Karpas-422 (cell line): ENCODE measurements around the gene MFSD6. TPM values are rescaled to one million over a fixed set of nuclear protein-coding genes. Genes with fewer than 3 reads are reported as not detected.

Experiments used
- DNase-seq: peaks from one replicate; pipeline ENCODE4 v3.0.0-alpha.2; 2015
- H2AFZ ChIP-seq: fragments of 200-600 bp; sonication (generic); 2 replicates; pipeline ENCODE4 v1.6.1; 2014; ENCODE audit warnings: antibody characterized with exemption, low read length, mixed read lengths
- H3K27ac ChIP-seq: fragments of 200-600 bp; sonication (generic); 2 replicates; pipeline ENCODE4 v1.5.1; 2014; ENCODE audit warnings: mild to moderate bottlenecking, low read length, moderate library complexity
- H3K27me3 ChIP-seq: fragments of 200-600 bp; sonication (generic); 2 replicates; pipeline ENCODE4 v1.6.1; 2014; ENCODE audit warnings: low read length, mixed read lengths
- H3K36me3 ChIP-seq: fragments of 200-600 bp; sonication (generic); 2 replicates; pipeline ENCODE4 v1.6.1; 2014; ENCODE audit warnings: low read length, mixed read lengths; ENCODE audit not compliant: insufficient read depth
- H3K4me1 ChIP-seq: fragments of 200-600 bp; sonication (generic); 2 replicates; pipeline ENCODE4 v1.6.1; 2014; ENCODE audit warnings: mild to moderate bottlenecking, low read length, mixed read lengths
- H3K4me2 ChIP-seq: fragments of 200-600 bp; sonication (generic); 2 replicates; pipeline ENCODE4 v1.6.1; 2014; ENCODE audit warnings: low read length, low read depth, mild to moderate bottlenecking; ENCODE audit not compliant: poor library complexity, severe bottlenecking
- H3K4me3 ChIP-seq: fragments of 200-600 bp; sonication (generic); 2 replicates; pipeline ENCODE4 v1.5.1; 2014; ENCODE audit warnings: mild to moderate bottlenecking, antibody characterized with exemption, low read length, mixed read lengths
- H3K79me2 ChIP-seq: fragments of 200-600 bp; sonication (generic); 2 replicates; pipeline ENCODE4 v1.6.1; 2014; ENCODE audit warnings: mild to moderate bottlenecking, low read length, mixed read lengths
- H3K9ac ChIP-seq: fragments of 200-600 bp; sonication (generic); 2 replicates; pipeline ENCODE4 v1.6.0; 2014; ENCODE audit warnings: low read length
- H3K9me2 ChIP-seq: fragments of 200-600 bp; sonication (generic), shearing (Covaris generic); replicated peaks from 2 replicates; pipeline ENCODE4 v1.6.0; 2014; ENCODE audit warnings: mild to moderate bottlenecking, low read length, moderate library complexity; ENCODE audit not compliant: insufficient read depth
- H3K9me3 ChIP-seq: fragments of 300-700, 200-600 bp; sonication (generic); 2 replicates; pipeline ENCODE4 v1.6.1; 2014; ENCODE audit warnings: low read length, mixed read lengths
- H4K20me1 ChIP-seq: fragments of 200-600 bp; sonication (generic); 2 replicates; pipeline ENCODE4 v1.6.1; 2014; ENCODE audit warnings: mild to moderate bottlenecking, antibody characterized with exemption, low read length, low read depth; ENCODE audit not compliant: insufficient read depth
- total RNA-seq: library from RNA; depleted of rRNA; stranded (reverse); fragments of >200 nt; shearing (Covaris generic); gene quantifications from 2 replicates; pipeline ENCODE4 v1.2.3, GENCODE V29; 2014; ENCODE audit warnings: low replicate concordance

The MFSD6 gene
- total RNA-seq, 1 experiment from 2014 or later: 65.9 TPM

GRCh38 chr2:190382851-190383250, 25.3 kb upstream of the MFSD6 start:
- no peak overlapping the region for H3K9ac ChIP-seq
- H3K4me1 ChIP-seq: no peaks in the 10 kb centered on the region
- no peaks in the 10 kb centered on the region for H3K9me3 ChIP-seq
- no peaks in the 10 kb centered on the region for H3K9me2 ChIP-seq
- H3K4me3 ChIP-seq: no peak overlapping the region
- H3K4me2 ChIP-seq: no peak overlapping the region
- no peaks in the 10 kb centered on the region for H3K79me2 ChIP-seq
- H3K27me3 ChIP-seq: no peaks in the 10 kb centered on the region
- H2AFZ ChIP-seq: no peak overlapping the region
- H3K36me3 ChIP-seq: no peaks in the 10 kb centered on the region
- no peak overlapping the region for H3K27ac ChIP-seq
- DNase-seq: peak; percentile 82
- H4K20me1 ChIP-seq: no peaks in the 10 kb centered on the region

- no peak overlapping the region for H3K4me2 ChIP-seq
Measured at GRCh38 chr2:190387422-190387821, 20.7 kb upstream of the MFSD6 start.

GRCh38 chr2:190396271-190396670, 11.9 kb upstream of the MFSD6 start:
- Histone ChIP-seq H3K4me3 (no peak overlapping the region), H3K27ac (no peak overlapping the region), H3K9me3 (no peaks in the 10 kb centered on the region), H3K9ac (no peak overlapping the region), H4K20me1 (no peaks in the 10 kb centered on the region), H3K4me1 (no peaks in the 10 kb centered on the region), H3K4me2 (no peak overlapping the region), H2AFZ (no peak overlapping the region), H3K36me3 (no peaks in the 10 kb centered on the region), H3K9me2 (no peaks in the 10 kb centered on the region), H3K79me2 (no peaks in the 10 kb centered on the region), H3K27me3 (no peaks in the 10 kb centered on the region)
- DNase-seq: no peak

More at GRCh38 chr2:190387422-190387821, 20.7 kb upstream of the MFSD6 start:
- H3K9me3 ChIP-seq: no peaks in the 10 kb centered on the region
- H4K20me1 ChIP-seq: no peaks in the 10 kb centered on the region
- H3K36me3 ChIP-seq: no peaks in the 10 kb centered on the region
- DNase-seq: no peak
- no peak overlapping the region for H3K9ac ChIP-seq
- H2AFZ ChIP-seq: no peak overlapping the region
- no peaks in the 10 kb centered on the region for H3K9me2 ChIP-seq
- H3K27ac ChIP-seq: no peak overlapping the region
- H3K4me3 ChIP-seq: no peak overlapping the region
- H3K4me1 ChIP-seq: no peaks in the 10 kb centered on the region
- H3K27me3 ChIP-seq: no peaks in the 10 kb centered on the region
- H3K79me2 ChIP-seq: no peaks in the 10 kb centered on the region

- no peaks in the 10 kb centered on the region for H3K27me3 ChIP-seq
- no peak overlapping the region for H3K27ac ChIP-seq
- H3K79me2 ChIP-seq: no peaks in the 10 kb centered on the region
- H2AFZ ChIP-seq: no peak overlapping the region
- DNase-seq: no peak
- H3K4me2 ChIP-seq: no peak overlapping the region
- H3K9me3 ChIP-seq: no peaks in the 10 kb centered on the region
- no peaks in the 10 kb centered on the region; the same call in 1 of the 2 replicates for H3K36me3 ChIP-seq
- H4K20me1 ChIP-seq: no peaks in the 10 kb centered on the region
- H3K4me1 ChIP-seq: peaks cover 8% of the 10 kb centered on the region
- no peaks in the 10 kb centered on the region for H3K9me2 ChIP-seq
- H3K9ac ChIP-seq: no peak overlapping the region
- no peak overlapping the region for H3K4me3 ChIP-seq
Measured at GRCh38 chr2:190402986-190403603, 5.1 kb upstream of the MFSD6 start.

GRCh38 chr2:190404487-190404886, 3.7 kb upstream of the MFSD6 start:
- peaks cover 11% of the 10 kb centered on the region for H3K4me1 ChIP-seq
- peaks cover 7% of the 10 kb centered on the region for H3K79me2 ChIP-seq
- H3K4me3 ChIP-seq: no peak overlapping the region
- H3K36me3 ChIP-seq: no peaks in the 10 kb centered on the region; the same call in 1 of the 2 replicates
- H3K9ac ChIP-seq: no peak overlapping the region
- no peaks in the 10 kb centered on the region for H4K20me1 ChIP-seq
- no peak overlapping the region for H3K27ac ChIP-seq
- H2AFZ ChIP-seq: no peak overlapping the region
- no peaks in the 10 kb centered on the region for H3K9me2 ChIP-seq
- DNase-seq: no peak
- no peak overlapping the region for H3K4me2 ChIP-seq
- H3K27me3 ChIP-seq: no peaks in the 10 kb centered on the region
- H3K9me3 ChIP-seq: no peaks in the 10 kb centered on the region

GRCh38 chr2:190405070-190405469, 3.1 kb upstream of the MFSD6 start:
- Histone ChIP-seq H2AFZ (no peak overlapping the region), H3K27ac (no peak overlapping the region), H3K79me2 (peaks cover 13% of the 10 kb centered on the region), H3K4me3 (no peak overlapping the region), H3K9me3 (no peaks in the 10 kb centered on the region), H3K27me3 (no peaks in the 10 kb centered on the region), H4K20me1 (no peaks in the 10 kb centered on the region), H3K4me1 (peaks cover 17% of the 10 kb centered on the region), H3K4me2 (no peak overlapping the region), H3K9ac (no peak overlapping the region), H3K36me3 (no peaks in the 10 kb centered on the region; the same call in 1 of the 2 replicates), H3K9me2 (no peaks in the 10 kb centered on the region)
- no peak for DNase-seq

- no peak overlapping the region for H3K4me2 ChIP-seq
- H3K9me3 ChIP-seq: no peaks in the 10 kb centered on the region
- peaks cover 23% of the 10 kb centered on the region for H3K4me1 ChIP-seq
- H2AFZ ChIP-seq: no peak overlapping the region
- H3K27ac ChIP-seq: no peak overlapping the region
- H3K9me2 ChIP-seq: no peaks in the 10 kb centered on the region
- no peaks in the 10 kb centered on the region for H3K27me3 ChIP-seq
- no peaks in the 10 kb centered on the region; the same call in 1 of the 2 replicates for H3K36me3 ChIP-seq
- DNase-seq: no peak
- peaks cover 20% of the 10 kb centered on the region for H3K79me2 ChIP-seq
- H3K9ac ChIP-seq: no peak overlapping the region
- no peaks in the 10 kb centered on the region for H4K20me1 ChIP-seq
- H3K4me3 ChIP-seq: no peak overlapping the region
Measured at GRCh38 chr2:190405995-190406394, 2.2 kb upstream of the MFSD6 start.

- Histone ChIP-seq H3K4me1 (peaks cover 27% of the 10 kb centered on the region), H3K9ac (no peak overlapping the region), H3K4me3 (no peak overlapping the region), H3K27ac (no peak overlapping the region), H3K9me3 (no peaks in the 10 kb centered on the region), H3K27me3 (no peaks in the 10 kb centered on the region), H4K20me1 (no peaks in the 10 kb centered on the region), H3K4me2 (peak overlapping the region; percentile 94), H3K36me3 (no peaks in the 10 kb centered on the region; the same call in 1 of the 2 replicates), H3K9me2 (no peaks in the 10 kb centered on the region), H2AFZ (no peak overlapping the region), H3K79me2 (peaks cover 25% of the 10 kb centered on the region)
- no peak for DNase-seq
Measured at GRCh38 chr2:190406805-190407204, 1.4 kb upstream of the MFSD6 start.
